ENCODE measurements around the gene CBX2.

- TF ChIP-seq CTCF (conservative IDR thresholded peaks at IDR 0.05 in 1 of 2, IDR thresholded peaks at IDR 0.05 in 1 of 2; ENCODE audit: low read depth in 1 of 2, low read length in 2 of 2), result no peak
- TF ChIP-seq EZH2 (IDR thresholded peaks at IDR 0.05; ENCODE audit: low read length, missing control alignments), result no peak
Observed at GRCh38 chr17:79730437-79730768, 47.5 kb upstream of the CBX2 start.

Measured in fibroblast of lung (primary cell).